ENCODE results near the gene GOLGA6L10. TPM values are rescaled to one million over a fixed set of nuclear protein-coding genes. Genes with fewer than 3 reads are reported as not detected.
"Not testable (repeated sequence)": the region's sequence is repeated elsewhere in the genome, so short reads cannot be mapped to it uniquely, and the experiment has no call there.

GOLGA6L10 gene
- total RNA-seq, 4 donors from 2014 or later = 0.33 to 1.7 (median 0.99) TPM

DNA sequence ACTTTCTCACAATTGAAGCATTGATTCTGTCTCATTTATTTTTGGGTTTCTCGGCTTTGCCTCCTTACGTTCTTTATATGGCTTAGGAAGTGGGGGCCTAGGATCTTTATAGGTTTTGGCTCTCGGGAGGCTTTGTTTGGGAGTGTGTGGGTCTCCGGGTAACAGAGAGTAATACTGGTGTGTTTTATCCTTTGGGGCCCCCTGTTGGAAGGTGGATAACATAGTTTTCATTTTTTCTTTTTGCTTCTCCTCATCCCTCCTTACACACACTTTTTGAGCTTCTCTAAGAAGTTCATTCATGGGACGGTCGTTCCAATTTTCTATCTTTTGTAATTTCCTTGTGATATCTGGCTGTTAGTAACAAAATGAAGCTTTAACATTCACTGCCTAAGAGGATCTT is 30.3 kb upstream of the GOLGA6L10 start:
- H3K9me3 ChIP-seq; DNase-seq (ENCODE audit: extremely low spot score); intact Hi-C loops (cut with DNase I); H3K27me3 ChIP-seq; H3K4me3 ChIP-seq; H3K27ac ChIP-seq (replicated peaks in 1 of 4); H3K4me1 ChIP-seq; H3K36me3 ChIP-seq: not testable (repeated sequence)
- TF ChIP-seq, protein P1, sequence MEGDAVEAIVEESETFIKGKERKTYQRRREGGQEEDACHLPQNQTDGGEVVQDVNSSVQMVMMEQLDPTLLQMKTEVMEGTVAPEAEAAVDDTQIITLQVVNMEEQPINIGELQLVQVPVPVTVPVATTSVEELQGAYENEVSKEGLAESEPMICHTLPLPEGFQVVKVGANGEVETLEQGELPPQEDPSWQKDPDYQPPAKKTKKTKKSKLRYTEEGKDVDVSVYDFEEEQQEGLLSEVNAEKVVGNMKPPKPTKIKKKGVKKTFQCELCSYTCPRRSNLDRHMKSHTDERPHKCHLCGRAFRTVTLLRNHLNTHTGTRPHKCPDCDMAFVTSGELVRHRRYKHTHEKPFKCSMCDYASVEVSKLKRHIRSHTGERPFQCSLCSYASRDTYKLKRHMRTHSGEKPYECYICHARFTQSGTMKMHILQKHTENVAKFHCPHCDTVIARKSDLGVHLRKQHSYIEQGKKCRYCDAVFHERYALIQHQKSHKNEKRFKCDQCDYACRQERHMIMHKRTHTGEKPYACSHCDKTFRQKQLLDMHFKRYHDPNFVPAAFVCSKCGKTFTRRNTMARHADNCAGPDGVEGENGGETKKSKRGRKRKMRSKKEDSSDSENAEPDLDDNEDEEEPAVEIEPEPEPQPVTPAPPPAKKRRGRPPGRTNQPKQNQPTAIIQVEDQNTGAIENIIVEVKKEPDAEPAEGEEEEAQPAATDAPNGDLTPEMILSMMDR (IDR thresholded peaks at IDR 0.05) = peak in 1 of 3 experiments; percentile 7
- WGBS = 91% methylated on average over 6 of the region's 6 CpGs

DNA sequence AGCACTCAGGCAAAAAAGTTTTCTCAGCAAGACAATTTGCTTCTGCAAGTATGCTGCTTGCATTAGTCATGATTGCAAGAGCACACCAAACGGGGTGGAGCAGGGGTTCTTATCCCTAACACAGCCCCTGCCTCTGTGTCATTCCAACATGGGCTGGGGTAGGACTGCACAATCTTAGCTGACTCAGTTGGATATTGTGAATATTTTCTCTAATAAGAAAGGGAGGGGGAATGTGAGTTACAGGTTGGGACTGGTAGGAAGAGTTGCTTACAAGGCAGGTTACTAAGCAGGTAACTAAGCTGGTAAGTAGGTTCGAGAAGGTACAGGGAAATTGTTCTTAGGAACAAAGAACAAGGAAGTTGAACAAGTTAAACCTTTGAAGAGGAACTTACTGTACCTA is 24.4 kb upstream of the GOLGA6L10 start:
- intact Hi-C loops (cut with DNase I); DNase-seq (ENCODE audit: extremely low spot score); H3K9me3 ChIP-seq; H3K4me1 ChIP-seq; H3K27ac ChIP-seq (replicated peaks in 1 of 4); H3K4me3 ChIP-seq; H3K36me3 ChIP-seq; H3K27me3 ChIP-seq: not testable (repeated sequence)
- WGBS = 53% methylated on average over 2 of the region's 2 CpGs

DNA sequence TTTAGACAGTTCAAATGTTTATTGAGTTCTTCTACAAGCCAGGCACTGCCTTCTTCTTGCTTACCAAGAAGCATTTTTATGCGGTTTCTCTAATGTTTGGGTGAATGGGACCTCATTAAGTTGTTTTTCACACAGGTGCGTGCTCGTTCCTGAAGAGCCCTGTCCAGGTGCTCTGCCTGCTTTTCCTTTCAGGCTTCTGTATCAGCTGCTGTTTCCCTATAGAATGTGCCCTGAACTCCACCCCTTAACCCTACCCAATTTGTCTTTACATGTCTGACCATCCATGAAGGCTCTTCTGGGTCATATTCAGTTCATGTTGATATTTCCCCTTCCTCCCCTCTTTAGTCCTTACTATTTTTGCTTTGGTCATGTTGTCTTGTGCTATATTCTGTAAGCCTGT is 22.4 kb upstream of the GOLGA6L10 start:
- Histone ChIP-seq H3K9me3 (no peaks in the 10 kb centered on the region), H3K4me1 (no peaks in the 10 kb centered on the region), H3K27ac (replicated peaks in 1 of 4) (no peak overlapping the region), H3K4me3 (no peak overlapping the region), H3K36me3 (no peaks in the 10 kb centered on the region), H3K27me3 (no peaks in the 10 kb centered on the region)
- intact Hi-C loops (cut with DNase I) = no loop called here
- no peak for DNase-seq (ENCODE audit: extremely low spot score)
- TF ChIP-seq, protein P1 (IDR thresholded peaks at IDR 0.05) = no peak
- TF ChIP-seq POLR2A (IDR thresholded peaks at IDR 0.05; ENCODE audit: low read depth) (no peak), EP300 (IDR thresholded peaks at IDR 0.05) (no peak), POLR2AphosphoS5 (IDR thresholded peaks at IDR 0.05) (no peak)
- 81% methylated on average over 3 of the region's 3 CpGs for WGBS

DNA sequence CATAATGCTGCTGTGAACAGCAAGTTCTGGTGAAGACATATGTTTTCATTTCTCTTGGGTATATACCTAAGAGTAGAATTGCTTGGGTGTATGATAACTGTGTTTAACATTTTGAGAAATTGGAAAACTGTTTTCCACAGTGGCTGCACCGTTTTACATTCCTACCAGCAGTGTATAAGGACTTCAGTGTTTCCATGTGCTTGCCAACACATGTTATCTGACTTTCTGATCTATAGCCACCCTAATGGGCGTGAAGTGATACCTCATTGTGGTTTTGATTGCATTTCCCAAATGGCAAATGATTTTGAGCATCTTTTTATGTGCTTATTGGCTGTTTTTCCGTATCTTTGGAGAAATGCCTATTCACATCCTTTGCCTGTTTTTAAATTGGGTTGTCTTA is 18.5 kb upstream of the GOLGA6L10 start:
- H3K27me3 ChIP-seq; H3K36me3 ChIP-seq; H3K9me3 ChIP-seq; intact Hi-C loops (cut with DNase I); H3K4me1 ChIP-seq; DNase-seq (ENCODE audit: extremely low spot score); H3K27ac ChIP-seq (replicated peaks in 1 of 4); H3K4me3 ChIP-seq: not testable (repeated sequence)
- 42% methylated on average over 2 of the region's 3 CpGs for WGBS

DNA sequence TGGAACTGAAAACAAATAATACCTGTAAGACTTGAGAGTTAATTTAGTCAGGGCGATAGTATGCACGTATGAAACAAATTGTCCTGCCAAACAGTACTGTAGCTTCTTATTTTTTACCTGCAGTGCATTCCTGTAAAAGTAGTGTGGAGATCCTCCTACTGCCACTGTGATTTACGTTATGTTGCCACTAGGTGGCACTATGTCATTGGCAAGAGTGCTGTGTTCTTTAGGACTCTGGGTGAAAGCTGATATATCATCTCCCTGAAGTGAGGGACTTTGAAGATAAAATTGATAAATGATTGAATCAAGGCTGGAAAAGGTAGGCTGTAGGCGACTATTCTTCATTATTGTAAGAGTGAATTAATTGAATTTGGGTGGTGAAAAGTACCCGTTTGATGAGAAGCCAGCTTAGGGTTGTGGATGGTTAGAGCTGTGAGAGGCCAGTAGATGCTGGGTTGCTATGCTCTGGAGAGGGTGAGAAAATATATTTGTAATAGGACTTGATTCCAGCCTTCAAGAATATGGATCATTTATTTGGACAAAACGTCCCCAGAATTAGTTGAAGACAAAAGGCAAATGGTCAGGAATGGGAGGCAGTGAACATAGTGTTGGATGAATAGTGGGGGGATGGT is 16.5 kb upstream of the GOLGA6L10 start:
- H3K9me3 ChIP-seq; H3K4me1 ChIP-seq; H3K36me3 ChIP-seq; H3K27ac ChIP-seq (replicated peaks in 1 of 4); H3K4me3 ChIP-seq; H3K27me3 ChIP-seq; intact Hi-C loops (cut with DNase I); DNase-seq (ENCODE audit: extremely low spot score): not testable (repeated sequence)
- TF ChIP-seq, protein P1 (IDR thresholded peaks at IDR 0.05) = peak in 2 of 3 experiments; percentile 14 to 30
- WGBS = 0% methylated on average over 2 of the region's 6 CpGs

DNA sequence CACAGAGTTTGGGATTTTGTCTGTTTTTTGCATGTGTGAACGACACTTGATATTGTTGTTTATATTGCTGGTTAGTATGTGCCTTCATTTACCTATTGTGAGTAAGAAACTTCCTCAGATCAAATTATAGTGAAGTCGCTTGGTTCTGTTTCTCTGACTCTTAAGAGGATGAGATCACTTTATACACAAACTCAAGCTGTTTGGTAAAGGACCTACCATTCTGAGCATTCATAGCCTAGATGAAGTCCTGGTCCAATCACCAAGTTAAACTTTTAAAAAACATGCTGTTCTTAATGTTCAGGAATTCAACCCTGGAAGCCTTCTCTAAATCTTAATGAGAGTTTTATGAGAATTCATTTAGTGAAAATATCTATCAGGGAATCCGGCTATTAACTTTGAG is 15.3 kb upstream of the GOLGA6L10 start:
- H3K27ac ChIP-seq (replicated peaks in 1 of 4) = not testable (repeated sequence)

DNA sequence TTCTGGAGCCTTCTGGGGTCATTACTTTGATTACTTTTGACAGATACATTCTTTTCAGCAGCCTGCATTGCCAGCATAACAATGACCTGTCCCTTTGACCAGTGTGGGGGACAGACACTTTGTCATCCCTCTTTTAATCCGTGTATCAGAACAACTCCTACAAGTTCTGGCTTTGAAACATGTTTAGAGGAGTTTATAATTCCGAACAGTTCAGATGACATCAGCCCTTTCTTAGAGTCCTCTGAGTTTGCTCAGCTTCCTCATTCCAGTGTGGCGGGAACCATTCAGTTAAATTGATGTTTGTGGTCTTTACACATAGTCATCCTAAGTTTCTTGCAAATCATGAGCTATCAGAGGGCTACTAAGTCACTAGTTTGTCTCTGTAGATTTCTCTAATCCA is 13.5 kb upstream of the GOLGA6L10 start:
- WGBS = no CpG with 5 or more reads among the region's 3 CpGs
- DNase-seq (ENCODE audit: extremely low spot score); H3K27me3 ChIP-seq; intact Hi-C loops (cut with DNase I); H3K9me3 ChIP-seq; H3K4me1 ChIP-seq; H3K27ac ChIP-seq (replicated peaks in 1 of 4); H3K4me3 ChIP-seq; H3K36me3 ChIP-seq: not testable (repeated sequence)

More for the DNA sequence above, 15.3 kb upstream of the GOLGA6L10 start:
- H3K27me3 ChIP-seq; H3K36me3 ChIP-seq; H3K9me3 ChIP-seq; intact Hi-C loops (cut with DNase I); H3K4me1 ChIP-seq; DNase-seq (ENCODE audit: extremely low spot score); H3K4me3 ChIP-seq: not testable (repeated sequence)
- no CpG with 5 or more reads among the region's 3 CpGs for WGBS

DNA sequence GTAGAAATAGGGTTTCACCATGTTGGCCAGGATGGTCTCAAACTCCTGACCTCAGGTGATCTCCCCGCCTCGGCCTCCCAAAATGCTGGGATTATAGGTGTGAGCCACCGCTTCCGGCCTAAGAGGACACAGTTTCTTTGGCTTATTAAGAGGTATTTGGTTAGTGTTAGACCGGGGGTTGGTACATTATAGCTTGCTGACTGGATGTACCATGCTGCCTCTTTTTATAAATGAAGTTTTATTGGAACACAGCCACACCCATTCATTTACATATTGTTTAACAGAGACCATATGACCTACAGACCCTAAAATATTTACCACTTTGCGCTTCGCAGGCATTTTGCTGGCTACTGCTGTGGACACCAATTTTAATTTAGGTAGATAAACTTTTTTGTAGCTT is 11.3 kb upstream of the GOLGA6L10 start:
- WGBS = no CpG with 5 or more reads among the region's 7 CpGs
- H3K4me1 ChIP-seq; H3K27ac ChIP-seq (replicated peaks in 1 of 4); DNase-seq (ENCODE audit: extremely low spot score); H3K27me3 ChIP-seq; H3K36me3 ChIP-seq; H3K9me3 ChIP-seq; H3K4me3 ChIP-seq; intact Hi-C loops (cut with DNase I): not testable (repeated sequence)

DNA sequence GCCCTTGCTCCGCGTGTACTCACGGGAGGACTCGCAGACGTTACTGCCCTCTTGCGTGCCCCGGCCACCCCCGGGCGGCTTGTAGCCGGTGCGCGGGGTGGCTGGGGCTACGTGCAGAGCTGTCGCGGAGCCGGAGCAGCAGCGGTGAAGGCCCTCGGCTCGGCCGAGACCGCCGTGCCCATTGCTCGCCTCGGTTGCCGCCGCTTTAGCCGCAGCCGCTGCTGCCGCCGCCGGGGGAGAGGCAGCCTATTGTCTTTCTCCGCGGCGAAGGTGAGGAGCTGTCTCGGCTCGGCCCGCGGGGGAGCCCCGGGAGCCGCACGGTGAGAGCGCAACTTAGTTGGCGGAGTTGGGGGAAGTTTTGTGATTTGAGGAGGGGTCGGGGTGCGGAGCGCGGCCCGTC is 5.8 kb upstream of the GOLGA6L10 start:
- H3K27ac ChIP-seq (replicated peaks in 1 of 4); DNase-seq (ENCODE audit: extremely low spot score); intact Hi-C loops (cut with DNase I); H3K9me3 ChIP-seq; H3K4me1 ChIP-seq; H3K36me3 ChIP-seq; H3K27me3 ChIP-seq: not testable (repeated sequence)
- WGBS = no CpG with 5 or more reads among the region's 48 CpGs
- peak overlapping the region in 2 of 4 donors; percentile 50 to 53 for H3K4me3 ChIP-seq

DNA sequence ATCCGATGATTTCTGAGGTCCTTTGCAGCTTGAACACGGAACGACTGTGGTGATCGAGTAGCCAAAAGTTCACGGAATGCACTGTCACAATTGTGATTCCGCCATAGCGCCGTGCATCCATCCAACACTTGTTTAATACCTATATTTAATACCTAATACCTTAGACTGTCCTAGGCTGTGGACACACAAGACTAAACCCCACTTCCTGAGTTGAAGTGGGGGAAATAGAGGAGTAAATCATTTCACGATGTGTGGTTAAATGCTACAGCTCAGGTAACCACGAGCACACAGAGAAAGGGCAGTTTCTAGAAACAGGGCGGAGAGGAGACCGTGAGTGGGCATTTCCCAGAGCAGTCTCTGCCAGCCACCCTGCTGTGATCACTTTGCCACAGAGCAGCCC is 5.3 kb upstream of the GOLGA6L10 start:
- H3K36me3 ChIP-seq; H3K27me3 ChIP-seq; DNase-seq (ENCODE audit: extremely low spot score); intact Hi-C loops (cut with DNase I); H3K9me3 ChIP-seq; H3K4me1 ChIP-seq: not testable (repeated sequence)
- peak overlapping the region; percentile 39 to 52 (median 47) for H3K4me3 ChIP-seq
- peak overlapping the region in 3 of 4 donors; percentile 61 to 64 (median 64) for H3K27ac ChIP-seq (replicated peaks in 1 of 4)
- 0% methylated on average over 6 of the region's 12 CpGs for WGBS

Measured in esophagus muscularis mucosa (tissue), 4 donors.